ENCODE results near the gene TCF12. TPM values are rescaled to one million over a fixed set of nuclear protein-coding genes. Genes with fewer than 3 reads are reported as not detected.
A peak's percentile ranks its signal among the peaks of the same experiment; 100 is the strongest.

Gene TCF12
- total RNA-seq (10 to 100 TPM; 73.6 to 77.3 TPM), polyA plus RNA-seq (10 to 100 TPM; 43.2 to 54.3 (median 44.8) TPM), total RNA-seq (91.5 to 127 (median 97.0) reads per million in 6 experiments)

DNA sequence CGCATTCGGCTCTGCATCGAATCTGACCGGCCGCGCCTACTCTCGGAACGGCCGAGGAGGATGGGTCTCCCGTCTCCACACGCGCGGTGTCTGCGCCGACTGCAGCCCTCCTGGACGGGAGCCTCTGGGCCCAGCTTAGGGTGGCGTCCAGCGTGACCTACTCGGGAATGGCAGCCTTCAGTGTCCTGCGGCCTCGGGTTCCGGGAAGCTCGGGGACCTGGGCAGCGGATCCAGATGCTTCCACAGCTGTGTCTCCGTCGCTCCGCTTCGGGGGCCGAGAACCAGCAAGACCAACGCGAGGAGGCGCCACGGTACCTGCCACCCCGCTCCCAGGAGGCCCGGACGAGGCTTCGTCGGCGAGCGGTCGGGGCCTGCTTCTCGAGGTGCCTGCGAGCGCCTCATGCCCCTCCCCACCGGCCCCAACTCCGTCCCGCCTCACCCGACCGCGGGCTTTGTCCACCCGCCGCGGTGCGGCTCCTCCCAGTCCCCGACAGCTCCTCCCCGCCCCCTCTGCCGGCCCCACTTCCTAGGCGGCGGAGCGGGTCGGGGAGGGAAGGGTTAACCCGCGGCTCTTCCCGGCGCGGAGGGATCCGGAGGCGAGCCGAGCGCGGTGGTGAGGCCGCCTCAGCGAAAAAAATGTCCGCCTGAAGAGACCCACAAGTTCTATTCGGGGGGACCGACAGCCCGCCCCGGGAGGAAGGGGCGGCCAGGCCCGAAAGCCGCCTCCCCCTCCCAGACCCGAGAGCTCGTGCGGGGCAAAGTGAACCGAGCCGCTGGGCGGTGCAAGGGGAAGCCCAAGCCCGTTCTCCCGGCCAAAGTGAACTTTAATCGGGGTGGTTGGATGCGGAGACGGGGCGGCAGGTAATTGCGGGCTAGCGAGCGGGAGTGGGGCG lies at the start of gene TCF12:
TSS of gene TCF12 (plus strand) at position 599 of the 893 bp plus-strand sequence. CDS start 1,270 bp downstream, outside the sequence.
- ATAC-seq (peak; percentile 69 to 76), DNase-seq (peak; percentile 78 to 96 (median 89))
- H3K9me3 Mint-ChIP-seq, result no peaks in the 10 kb centered on the region
- peaks cover 13 to 43% (median 40%) of the 10 kb centered on the region in 4 donors for H3K4me1 Mint-ChIP-seq
- H3K27me3 Mint-ChIP-seq, result no peaks in the 10 kb centered on the region
- POLR2A ChIA-PET, result interaction anchor here (0.7 to 3.0 kb wide), 12 partner anchors 9 to 674 kb away, joined by 3 to 44 read pairs (median 5); no protein-coding TSS in a partner anchor
- H3K4me3 Mint-ChIP-seq, result peak within 1 kb of the TSS; percentile 83 to 96 (median 89)
- peaks cover 0 to 13% (median 0%) of the 10 kb centered on the region in 3 donors for H3K36me3 Mint-ChIP-seq
- peak within 1 kb of the TSS; percentile 61 to 95 (median 88) for H3K27ac Mint-ChIP-seq

DNA sequence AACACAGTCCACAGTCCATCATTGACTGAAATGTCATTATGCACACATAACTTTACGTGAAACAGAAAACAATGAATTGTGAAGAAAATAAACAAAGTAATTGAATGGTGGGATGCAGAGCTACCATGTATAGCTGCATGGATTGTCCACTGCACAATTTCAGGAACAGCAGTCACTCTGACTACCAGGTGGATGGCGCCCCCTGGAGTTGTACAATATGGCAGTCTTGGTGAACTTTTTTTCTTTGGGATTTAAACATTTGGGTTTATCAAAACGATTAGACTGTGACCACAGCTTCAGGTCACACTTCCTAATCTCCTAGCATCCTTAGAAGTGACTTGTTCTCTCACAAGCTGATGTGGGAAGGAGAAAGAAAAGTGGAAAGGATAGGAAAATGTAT lies 48.9 kb upstream of the TCF12 start:
- no peak overlapping the region for H3K27ac Mint-ChIP-seq
- no peaks in the 10 kb centered on the region for H3K9me3 Mint-ChIP-seq
- no peak for ATAC-seq
- H3K4me3 Mint-ChIP-seq, result no peak overlapping the region
- no peaks in the 10 kb centered on the region for H3K4me1 Mint-ChIP-seq
- POLR2A ChIA-PET, result no interaction called here
- no peaks in the 10 kb centered on the region for H3K27me3 Mint-ChIP-seq
- H3K36me3 Mint-ChIP-seq, result no peaks in the 10 kb centered on the region
- no peak for DNase-seq

DNA sequence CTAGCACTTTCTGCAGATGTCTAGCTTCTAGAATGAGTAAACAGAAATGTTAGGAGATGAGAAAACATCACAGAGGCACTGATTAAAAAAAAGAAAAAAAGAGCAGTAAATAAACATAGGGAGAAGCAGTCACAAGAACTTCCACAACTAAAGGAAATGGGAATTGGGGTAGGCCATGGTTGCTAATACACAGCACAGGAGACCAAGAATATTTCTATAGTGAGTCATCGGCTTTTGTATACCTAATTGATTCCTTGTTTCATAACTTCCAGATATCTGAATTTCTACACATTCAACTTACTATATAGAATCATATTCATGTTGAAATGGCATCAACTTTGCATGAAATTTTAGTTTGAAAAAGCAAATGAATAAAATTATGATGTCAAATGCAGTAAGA lies 47.3 kb upstream of the TCF12 start:
- no peak for DNase-seq
- Mint-ChIP-seq H3K4me1 (no peaks in the 10 kb centered on the region), H3K27ac (peak overlapping the region in 1 of 10 donors; percentile 48), H3K36me3 (no peaks in the 10 kb centered on the region), H3K9me3 (no peaks in the 10 kb centered on the region), H3K27me3 (no peaks in the 10 kb centered on the region), H3K4me3 (no peak overlapping the region)
- no peak for ATAC-seq
- POLR2A ChIA-PET, result no interaction called here

DNA sequence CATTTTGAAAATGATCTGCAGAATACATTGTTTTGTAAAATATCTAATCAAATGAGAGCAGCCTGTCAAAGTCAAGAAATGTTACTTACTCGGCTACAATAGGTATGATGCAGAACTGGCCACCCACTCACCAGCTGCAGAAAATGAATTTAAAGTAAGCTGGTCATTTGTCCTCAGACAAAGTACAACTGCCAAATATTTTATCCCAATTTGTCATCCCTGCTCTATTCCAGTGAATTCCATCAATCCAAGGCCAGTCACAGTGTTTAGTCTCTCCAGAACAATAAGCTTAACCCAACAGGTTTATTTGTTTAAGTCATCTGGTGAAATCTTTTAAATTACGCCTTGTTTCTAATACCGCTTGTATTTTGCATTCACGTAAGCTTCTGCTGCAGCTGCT lies 46.6 kb upstream of the TCF12 start:
- DNase-seq (no peak), ATAC-seq (no peak)
- Mint-ChIP-seq H3K9me3 (no peaks in the 10 kb centered on the region), H3K27me3 (no peaks in the 10 kb centered on the region), H3K36me3 (no peaks in the 10 kb centered on the region), H3K4me1 (no peaks in the 10 kb centered on the region), H3K27ac (no peak overlapping the region), H3K4me3 (no peak overlapping the region)
- POLR2A ChIA-PET, result no interaction called here

DNA sequence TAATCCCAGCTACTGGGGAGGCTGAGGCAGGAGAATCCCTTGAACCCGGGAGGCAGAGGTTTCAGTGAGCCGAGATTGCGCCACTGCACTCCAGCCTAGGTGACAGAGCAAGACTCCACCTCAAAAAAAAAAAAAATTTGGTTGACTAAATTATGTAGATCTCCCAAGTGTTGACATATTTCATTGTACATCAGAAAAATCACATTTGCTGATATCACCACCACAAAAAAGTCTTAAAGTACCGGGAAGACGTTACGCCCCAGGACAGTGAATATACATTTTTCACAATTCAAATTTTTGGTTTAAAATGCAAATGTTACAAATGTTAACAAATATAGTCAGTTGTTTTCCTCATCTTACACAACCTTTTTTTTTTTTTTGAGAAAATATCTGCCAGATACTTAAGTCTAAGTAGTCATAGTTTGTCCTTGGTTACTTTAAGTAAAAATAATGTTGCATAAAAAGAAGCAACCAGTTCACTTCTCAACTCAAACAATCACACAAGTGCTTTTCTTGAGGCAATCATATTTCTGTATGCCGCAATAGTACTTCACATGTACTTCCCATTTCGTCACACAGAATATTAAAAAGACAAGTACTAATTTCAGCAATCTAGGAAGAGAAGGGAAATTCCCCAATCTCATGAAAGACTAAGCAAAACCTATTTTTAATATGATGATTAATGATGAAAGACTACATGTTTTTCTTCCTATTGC lies 41.0 kb upstream of the TCF12 start:
- H3K4me3 Mint-ChIP-seq, result no peak overlapping the region
- H3K9me3 Mint-ChIP-seq, result no peaks in the 10 kb centered on the region
- DNase-seq (no peak), ATAC-seq (no peak)
- H3K36me3 Mint-ChIP-seq, result peaks cover 0 to 2% (median 0%) of the 10 kb centered on the region in 3 donors
- peak overlapping the region in 1 of 10 donors; percentile 20 for H3K27ac Mint-ChIP-seq
- H3K27me3 Mint-ChIP-seq, result no peaks in the 10 kb centered on the region
- POLR2A ChIA-PET, result interaction anchor here (0.7 kb wide), 1 partner anchor 180 kb away, joined by 3 read pairs; no protein-coding TSS in a partner anchor
- H3K4me1 Mint-ChIP-seq, result peaks cover 0 to 7% (median 0%) of the 10 kb centered on the region in 4 donors

DNA sequence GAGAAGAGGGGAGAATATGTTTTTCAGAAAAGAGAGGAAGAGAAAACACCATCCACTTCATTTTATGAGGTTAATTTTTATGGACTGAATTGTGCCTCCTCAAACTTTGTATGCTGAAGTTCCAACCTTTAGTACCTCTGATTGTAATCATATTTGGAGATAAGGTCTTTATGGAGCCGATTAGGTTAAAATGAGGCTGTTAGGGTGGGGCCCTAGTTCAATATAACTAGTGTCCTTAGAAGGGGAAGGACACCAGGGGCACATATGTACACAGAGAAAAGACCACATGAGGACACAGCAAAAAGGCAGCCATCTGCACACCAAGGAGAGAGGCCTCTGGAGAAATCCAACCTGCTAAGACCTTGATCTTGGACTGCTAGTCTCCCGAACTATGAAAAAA lies 38.9 kb upstream of the TCF12 start:
- Mint-ChIP-seq H3K27me3 (no peaks in the 10 kb centered on the region), H3K27ac (no peak overlapping the region), H3K36me3 (peaks cover 0 to 2% (median 0%) of the 10 kb centered on the region in 3 donors), H3K4me1 (peaks cover 0 to 7% (median 0%) of the 10 kb centered on the region in 4 donors), H3K4me3 (no peak overlapping the region), H3K9me3 (no peaks in the 10 kb centered on the region)
- POLR2A ChIA-PET, result no interaction called here
- DNase-seq, result no peak
- ATAC-seq, result no peak

DNA sequence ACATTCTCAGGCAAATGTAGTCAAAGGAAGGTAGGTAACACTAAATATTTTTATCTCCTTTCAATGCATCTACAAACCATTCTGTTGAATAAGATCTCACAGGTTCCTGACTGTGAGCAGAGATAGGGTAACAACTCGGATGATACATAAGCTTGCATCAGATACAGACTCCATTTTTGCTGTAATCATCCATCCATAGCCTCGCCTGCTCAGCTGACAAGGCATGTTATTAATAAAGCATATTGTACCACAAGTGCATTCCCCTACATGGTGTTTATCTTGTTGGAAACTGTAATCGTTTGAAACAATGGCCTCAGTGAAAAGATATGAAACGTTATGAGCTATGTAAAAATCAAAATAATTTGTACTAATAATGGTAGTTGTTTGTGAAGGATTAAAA lies 35.4 kb upstream of the TCF12 start:
- no peak for ATAC-seq
- no peaks in the 10 kb centered on the region for H3K36me3 Mint-ChIP-seq
- no peaks in the 10 kb centered on the region for H3K27me3 Mint-ChIP-seq
- H3K9me3 Mint-ChIP-seq, result no peaks in the 10 kb centered on the region
- POLR2A ChIA-PET, result interaction anchor here (0.9 to 3.2 kb wide), 2 partner anchors 12 to 36 kb away, joined by 3 to 10 read pairs; partner anchors contain the start of gene TCF12
- no peak overlapping the region for H3K4me3 Mint-ChIP-seq
- H3K27ac Mint-ChIP-seq, result no peak overlapping the region
- no peak for DNase-seq
- H3K4me1 Mint-ChIP-seq, result peaks cover 9 to 19% (median 17%) of the 10 kb centered on the region in 4 donors

DNA sequence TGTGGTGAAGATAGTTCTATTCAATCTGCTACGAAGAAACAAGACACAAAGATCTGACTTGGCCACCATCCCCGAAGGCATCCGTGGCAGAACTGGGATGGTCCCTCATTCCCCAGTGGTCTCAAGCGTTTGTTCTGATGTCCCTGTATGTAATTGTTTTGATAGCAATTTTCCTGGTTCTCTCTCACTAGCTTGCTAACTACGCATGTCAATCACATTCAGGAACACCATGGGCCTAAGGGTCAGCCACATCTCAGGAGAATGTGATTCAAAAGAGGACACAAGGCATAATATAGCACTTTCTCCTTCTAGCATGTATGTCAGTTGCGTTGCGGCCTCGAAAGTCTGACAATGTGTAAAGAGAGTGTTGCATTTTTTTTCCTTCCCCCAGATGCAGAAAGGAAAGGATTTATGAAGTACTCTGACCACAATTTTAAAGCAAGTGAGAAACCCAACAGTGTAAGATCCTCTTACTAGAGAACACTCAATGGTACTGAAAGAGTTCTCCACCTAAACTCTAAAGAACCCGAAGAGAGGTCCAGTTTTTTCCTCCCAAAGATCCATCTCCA lies 32.0 kb upstream of the TCF12 start:
- H3K36me3 Mint-ChIP-seq, result no peaks in the 10 kb centered on the region

DNA sequence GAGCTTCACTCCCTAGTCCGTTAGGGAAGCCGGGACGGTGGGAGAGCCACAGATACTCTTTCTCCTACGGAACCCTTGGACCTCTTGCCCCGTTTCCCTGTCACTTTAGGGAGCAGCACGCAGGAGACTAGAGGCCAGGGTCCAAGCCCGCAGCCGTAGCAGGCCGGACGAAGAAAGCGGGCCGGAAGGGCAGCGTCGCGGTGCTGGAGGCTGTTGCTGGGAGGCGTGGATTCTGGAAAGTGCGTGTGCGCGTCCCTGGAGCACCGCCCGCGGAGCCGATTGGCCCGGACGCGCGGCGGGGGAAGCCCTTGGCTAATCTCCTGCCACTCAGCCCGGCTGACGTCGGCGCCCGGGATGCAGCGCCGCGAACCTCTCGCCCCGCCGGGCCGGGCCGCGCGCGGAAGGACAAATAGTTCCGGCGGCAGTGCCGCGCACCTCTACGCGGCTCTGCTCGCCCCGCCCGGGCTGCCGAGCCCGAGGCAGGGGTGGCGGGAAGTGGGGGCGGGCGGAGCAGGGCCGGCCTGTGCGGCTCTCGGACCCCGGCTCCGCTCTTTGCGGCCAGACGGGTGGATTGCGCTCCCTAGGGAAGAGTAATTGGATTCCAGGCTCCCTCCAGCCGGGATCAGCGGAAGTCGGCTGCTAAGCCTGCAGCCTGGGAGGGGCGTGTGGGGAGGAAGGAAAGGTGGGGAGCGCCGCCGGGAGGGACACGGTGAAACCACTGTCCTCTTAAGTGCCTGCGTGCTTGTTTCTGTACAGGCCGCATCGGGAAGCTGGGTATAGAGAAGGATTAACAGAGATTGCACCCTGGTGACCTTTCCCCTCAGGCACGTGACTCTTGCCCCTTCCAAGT lies 31.3 kb upstream of the TCF12 start:
- H3K27ac Mint-ChIP-seq, result peak overlapping the region; percentile 85 to 97 (median 92)
- no peaks in the 10 kb centered on the region for H3K36me3 Mint-ChIP-seq
- peak overlapping the region; percentile 71 to 93 (median 89) for H3K4me3 Mint-ChIP-seq
- peaks cover 17 to 28% (median 28%) of the 10 kb centered on the region in 4 donors for H3K4me1 Mint-ChIP-seq
- POLR2A ChIA-PET, result interaction anchor here (0.6 to 3.1 kb wide), 3 partner anchors 32 to 413 kb away, joined by 3 to 44 read pairs (median 4); partner anchors contain the start of gene TCF12
- H3K9me3 Mint-ChIP-seq, result no peaks in the 10 kb centered on the region
- DNase-seq (peak; percentile 66 to 88 (median 78)), ATAC-seq (peak; percentile 88 to 90)
- no peaks in the 10 kb centered on the region for H3K27me3 Mint-ChIP-seq

More for the DNA sequence above, 32.0 kb upstream of the TCF12 start:
- H3K27me3 Mint-ChIP-seq, result no peaks in the 10 kb centered on the region
- peaks cover 17 to 28% (median 28%) of the 10 kb centered on the region in 4 donors for H3K4me1 Mint-ChIP-seq
- peak in 2 of 10 donors; percentile 5 to 36 for DNase-seq
- peak; percentile 26 to 41 for ATAC-seq
- peak overlapping the region; percentile 71 to 93 (median 89) for H3K4me3 Mint-ChIP-seq
- peak overlapping the region; percentile 85 to 97 (median 92) for H3K27ac Mint-ChIP-seq
- POLR2A ChIA-PET, result interaction anchor here (0.6 to 3.1 kb wide), 2 partner anchors 32 to 414 kb away, joined by 4 to 44 read pairs; partner anchors contain the start of gene TCF12
- H3K9me3 Mint-ChIP-seq, result no peaks in the 10 kb centered on the region

DNA sequence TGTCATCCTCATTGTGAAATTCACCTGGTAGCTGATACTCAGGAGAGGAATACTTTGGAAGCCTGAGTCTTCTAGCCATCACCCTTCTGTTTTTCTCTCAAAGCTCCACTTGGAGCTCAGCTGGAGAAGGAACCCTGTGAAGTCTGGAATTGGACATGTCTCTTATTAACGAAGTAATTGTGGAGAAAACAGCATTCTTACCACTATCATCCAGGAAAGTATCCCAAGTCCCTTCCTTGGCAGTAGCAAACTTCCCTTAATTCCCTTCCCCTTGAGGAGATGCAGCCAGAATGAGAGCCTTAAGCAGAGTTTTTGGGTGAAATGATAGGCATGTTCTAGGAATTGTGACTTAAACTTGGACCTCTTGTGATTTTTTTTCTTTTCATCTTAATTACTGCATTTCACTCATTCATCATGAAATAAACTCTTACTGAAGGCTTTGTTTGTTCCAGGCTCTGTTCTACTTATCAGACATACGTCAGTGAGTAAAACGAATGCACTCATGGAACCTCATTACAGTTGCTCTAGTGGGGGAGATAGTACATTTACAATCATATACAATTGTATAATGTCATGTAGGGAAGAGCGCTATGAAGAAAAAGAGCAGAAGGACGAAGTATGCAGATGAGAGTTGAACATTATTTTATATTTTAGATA lies 30.5 kb upstream of the TCF12 start:
- Mint-ChIP-seq H3K4me3 (peak overlapping the region; percentile 71 to 93 (median 89)), H3K27me3 (no peaks in the 10 kb centered on the region), H3K36me3 (no peaks in the 10 kb centered on the region), H3K4me1 (peaks cover 17 to 28% (median 28%) of the 10 kb centered on the region in 4 donors), H3K27ac (peak overlapping the region; percentile 33 to 95 (median 88)), H3K9me3 (no peaks in the 10 kb centered on the region)
- POLR2A ChIA-PET, result interaction anchor here (0.8 to 3.1 kb wide), 2 partner anchors 31 to 34 kb away, joined by 3 to 44 read pairs; partner anchors contain the start of gene TCF12
- DNase-seq (peak in 1 of 10 donors; percentile 7), ATAC-seq (no peak)

DNA sequence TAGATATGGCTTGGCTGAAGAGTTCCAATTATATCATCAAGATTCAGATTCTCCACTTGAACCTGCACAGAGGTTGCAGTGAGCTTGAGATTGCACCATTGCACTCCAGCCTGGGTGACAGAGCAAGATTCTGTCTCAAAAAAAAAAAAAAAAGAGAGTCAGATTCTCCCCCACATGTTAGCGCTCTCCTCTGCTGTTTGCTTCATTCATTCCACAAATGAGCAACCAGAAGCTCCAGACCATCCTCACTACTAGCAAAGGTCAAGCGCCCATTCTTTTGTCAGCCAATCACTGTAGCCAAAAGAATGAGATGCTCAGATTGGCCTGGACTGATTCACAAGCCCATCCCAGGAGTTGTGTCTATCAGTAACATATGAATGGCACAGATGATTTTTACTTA lies 28.4 kb upstream of the TCF12 start:
- Mint-ChIP-seq H3K9me3 (no peaks in the 10 kb centered on the region), H3K27ac (no peak overlapping the region), H3K36me3 (no peaks in the 10 kb centered on the region), H3K4me1 (peaks cover 17 to 28% (median 28%) of the 10 kb centered on the region in 4 donors), H3K27me3 (no peaks in the 10 kb centered on the region), H3K4me3 (no peak overlapping the region)
- ATAC-seq (no peak), DNase-seq (no peak)
- POLR2A ChIA-PET, result interaction anchor here (1.4 kb wide), 1 partner anchor 29 kb away, joined by 4 read pairs; the partner anchor contains the start of gene TCF12
